Activated T-cell treated with anti-CD3 and anti-CD28 coated beads, Interleukin-2, amount 50 U/mL, for 72 hours (primary cell): ENCODE data around the gene DHDDS. TPM values are rescaled to one million over a fixed set of nuclear protein-coding genes. Genes with fewer than 3 reads are reported as not detected.

ENCODE experiments used
- ATAC-seq, 2 donors: fragments of 150-1000 bp; cut with Tn5 transposase; replicated peaks in 1 of 2; 2 replicates each; pipeline ENCODE4 v1.10.0; 2021; ENCODE audit warnings: moderate library complexity in 2 of 2, mild to moderate bottlenecking in 1 of 2
- DNase-seq, 2 donors: peaks; one replicate each; pipeline ENCODE4 v3.0.0; 2021 to 2022; ENCODE audit warnings: mixed read lengths in 1 of 2
- H3K27ac Mint-ChIP-seq: one replicate; pipeline ENCODE4 v1.8.0; 2022; ENCODE audit warnings: mild to moderate bottlenecking, moderate library complexity, mixed read lengths
- H3K27me3 Mint-ChIP-seq: one replicate; pipeline ENCODE4 v1.8.0; 2022; ENCODE audit warnings: low read depth, mixed read lengths
- H3K36me3 Mint-ChIP-seq, 2 donors: one replicate each; pipeline ENCODE4 v1.8.0; 2022; ENCODE audit warnings: mixed read lengths in 2 of 2, mild to moderate bottlenecking in 1 of 2; ENCODE audit not compliant: insufficient read depth in 2 of 2
- H3K4me1 Mint-ChIP-seq: one replicate; pipeline ENCODE4 v1.8.0; 2022; ENCODE audit warnings: low read depth, mixed read lengths
- H3K4me3 Mint-ChIP-seq, 2 donors: one replicate each; pipeline ENCODE4 v1.8.0; 2022; ENCODE audit warnings: mild to moderate bottlenecking in 2 of 2, mixed read lengths in 2 of 2, moderate library complexity in 2 of 2
- H3K9me3 Mint-ChIP-seq, 2 donors: one replicate each; pipeline ENCODE4 v1.8.0; 2022; ENCODE audit warnings: mixed read lengths in 2 of 2
- total RNA-seq, 2 donors: library from RNA; stranded (reverse); gene quantifications; one replicate each; pipeline ENCODE4 v1.2.3, GENCODE V29; 2022

Gene DHDDS
- total RNA-seq, 2 donors from 2014 or later = 39.5 to 43.6 TPM

DNA sequence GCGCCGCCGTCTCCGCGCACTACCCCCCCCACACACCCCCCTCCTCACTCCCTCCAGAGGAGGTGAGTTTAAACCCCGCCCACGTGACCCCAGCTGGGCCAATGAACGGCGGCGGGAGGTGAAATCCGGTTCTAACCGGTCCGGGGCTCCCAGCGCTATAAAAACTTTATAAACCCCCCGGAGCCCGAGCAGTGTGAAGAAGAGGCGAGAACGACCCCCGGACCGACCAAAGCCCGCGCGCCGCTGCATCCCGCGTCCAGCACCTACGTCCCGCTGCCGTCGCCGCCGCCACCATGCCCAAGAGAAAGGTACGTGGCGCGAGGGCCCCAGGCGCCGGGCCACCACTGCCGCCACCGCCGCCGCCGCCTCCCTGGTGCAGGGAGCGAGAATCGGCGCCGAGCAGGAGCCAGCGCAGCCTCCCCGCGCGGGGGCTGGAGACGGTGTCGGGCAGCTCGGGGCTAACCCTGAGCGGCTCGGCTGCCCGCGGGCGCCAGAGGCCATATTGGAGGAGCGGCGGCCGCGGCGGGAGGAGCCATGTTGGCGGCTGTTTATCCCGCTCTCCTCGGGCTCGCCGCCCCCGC, 40.3 kb downstream of the DHDDS start, which contains the start of gene HMGN2:
HMGN2 (plus strand) TSS at position 121 of the 581 bp plus-strand sequence; CDS start at position 294, 173 bp downstream.
- H3K4me3 Mint-ChIP-seq = peak within 1 kb of the TSS; percentile 94 to 98
- peak; percentile 76 to 80 for ATAC-seq
- peaks cover 13 to 28% of the 10 kb centered on the region in 2 donors for H3K36me3 Mint-ChIP-seq
- H3K27me3 Mint-ChIP-seq = no peaks in the 10 kb centered on the region
- peaks cover 46% of the 10 kb centered on the region for H3K4me1 Mint-ChIP-seq
- peak; percentile 88 to 90 for DNase-seq
- peak within 1 kb of the TSS; percentile 95 for H3K27ac Mint-ChIP-seq
- H3K9me3 Mint-ChIP-seq = no peaks in the 10 kb centered on the region

DNA sequence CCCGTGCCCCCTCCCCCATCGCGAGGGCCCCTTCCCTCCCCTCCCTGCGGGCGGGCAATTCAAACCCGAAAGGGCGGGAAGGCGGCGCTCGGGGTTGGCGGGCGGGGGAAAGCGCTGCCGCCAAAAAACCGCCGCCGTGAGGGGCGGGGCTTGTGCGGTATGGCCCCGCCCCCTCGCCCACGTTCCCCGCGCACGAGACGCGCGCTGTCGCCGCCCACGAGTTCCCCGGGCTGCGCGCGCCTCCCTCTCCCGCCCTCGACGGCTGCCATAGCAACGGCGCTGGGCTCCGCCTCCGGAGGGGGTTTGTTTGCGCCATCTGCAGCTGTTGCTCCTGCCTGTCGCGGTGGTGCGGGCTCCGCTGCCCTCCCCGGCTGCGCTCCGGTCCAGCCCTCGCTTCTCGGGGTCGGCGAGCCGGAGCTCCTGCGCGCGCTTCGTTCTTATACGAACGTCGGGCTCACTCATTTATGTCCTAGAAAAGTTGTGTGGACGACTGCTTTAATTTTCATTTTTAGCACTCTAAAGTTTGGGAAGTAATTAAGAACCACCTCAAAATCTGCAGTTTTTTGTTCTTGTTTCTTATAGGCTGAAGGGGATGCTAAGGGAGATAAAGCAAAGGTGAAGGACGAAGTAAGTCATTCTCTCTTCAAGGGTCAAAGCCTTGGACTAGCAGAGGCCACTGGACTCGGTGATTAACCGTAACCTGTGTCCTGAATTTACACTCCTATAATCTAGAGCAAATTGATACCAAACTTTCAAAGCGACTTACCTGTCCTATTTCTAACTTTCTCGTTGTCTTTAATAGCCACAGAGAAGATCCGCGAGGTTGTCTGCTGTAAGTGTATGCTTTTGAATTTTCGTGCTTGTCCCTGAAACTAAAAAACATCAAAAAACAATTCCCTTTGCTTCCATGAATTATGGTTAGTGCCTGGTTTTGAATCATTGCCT, 41.1 kb downstream of the DHDDS start:
- H3K4me3 Mint-ChIP-seq = peak overlapping the region; percentile 94 to 98
- H3K9me3 Mint-ChIP-seq = no peaks in the 10 kb centered on the region
- no peaks in the 10 kb centered on the region for H3K27me3 Mint-ChIP-seq
- H3K27ac Mint-ChIP-seq = peak overlapping the region; percentile 90
- ATAC-seq = peak; percentile 76 to 79
- DNase-seq = peak; percentile 96
- peaks cover 11 to 32% of the 10 kb centered on the region in 2 donors for H3K36me3 Mint-ChIP-seq
- peaks cover 46% of the 10 kb centered on the region for H3K4me1 Mint-ChIP-seq

GRCh38 chr1:26474818-26475217, 42.7 kb downstream of the DHDDS start:
- Mint-ChIP-seq H3K27ac (peak overlapping the region; percentile 90), H3K27me3 (no peaks in the 10 kb centered on the region), H3K4me3 (peak overlapping the region; percentile 94 to 98), H3K4me1 (peaks cover 44% of the 10 kb centered on the region), H3K36me3 (peaks cover 13 to 38% of the 10 kb centered on the region in 2 donors), H3K9me3 (no peaks in the 10 kb centered on the region)
- DNase-seq (no peak), ATAC-seq (no peak)

DNA sequence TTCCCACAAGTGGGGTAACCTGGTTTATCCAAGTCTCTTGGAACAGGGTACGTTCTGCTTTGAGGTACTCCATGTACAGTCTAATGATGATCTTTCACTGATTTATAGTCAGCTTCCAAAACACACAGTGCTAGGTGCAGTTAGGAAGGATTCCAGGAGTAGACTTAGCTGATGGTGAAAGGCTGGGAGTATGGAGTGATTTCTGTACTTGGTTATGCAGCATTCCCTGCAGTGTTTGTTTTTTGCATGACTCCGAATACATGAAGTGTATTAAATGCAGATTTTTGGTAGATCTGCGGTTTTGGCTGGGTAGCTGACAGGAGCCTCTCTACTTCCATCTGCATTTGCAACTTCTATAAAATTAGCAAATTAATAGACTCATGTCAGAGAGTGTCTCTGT, 43.9 kb downstream of the DHDDS start:
- Mint-ChIP-seq H3K36me3 (peaks cover 13 to 36% of the 10 kb centered on the region in 2 donors), H3K27me3 (no peaks in the 10 kb centered on the region), H3K9me3 (no peaks in the 10 kb centered on the region), H3K4me3 (peak overlapping the region in 1 of 2 donors; percentile 9), H3K4me1 (peaks cover 32% of the 10 kb centered on the region), H3K27ac (peak overlapping the region; percentile 71)
- ATAC-seq = no peak
- no peak for DNase-seq

DNA sequence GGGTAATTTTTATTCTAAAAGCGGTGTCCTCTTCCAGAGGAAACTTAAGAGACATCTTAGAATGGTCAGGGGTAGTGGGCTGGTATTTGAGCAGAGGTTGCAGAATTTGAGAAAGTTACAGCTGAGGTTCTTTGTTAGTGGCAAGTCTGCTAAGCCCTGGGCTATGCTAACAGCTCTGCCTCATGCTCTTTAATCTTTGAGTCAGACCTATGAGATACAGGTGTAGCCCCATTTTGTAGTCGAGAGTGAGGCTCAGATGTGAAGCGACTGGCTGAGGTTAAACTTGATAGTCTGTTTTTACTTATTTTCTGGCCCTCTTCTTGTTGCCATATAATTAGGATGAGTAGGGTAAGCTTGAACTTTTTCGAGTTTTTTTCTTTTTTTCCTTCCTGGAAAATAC, 44.8 kb downstream of the DHDDS start:
- peaks cover 13 to 36% of the 10 kb centered on the region in 2 donors for H3K36me3 Mint-ChIP-seq

DNA sequence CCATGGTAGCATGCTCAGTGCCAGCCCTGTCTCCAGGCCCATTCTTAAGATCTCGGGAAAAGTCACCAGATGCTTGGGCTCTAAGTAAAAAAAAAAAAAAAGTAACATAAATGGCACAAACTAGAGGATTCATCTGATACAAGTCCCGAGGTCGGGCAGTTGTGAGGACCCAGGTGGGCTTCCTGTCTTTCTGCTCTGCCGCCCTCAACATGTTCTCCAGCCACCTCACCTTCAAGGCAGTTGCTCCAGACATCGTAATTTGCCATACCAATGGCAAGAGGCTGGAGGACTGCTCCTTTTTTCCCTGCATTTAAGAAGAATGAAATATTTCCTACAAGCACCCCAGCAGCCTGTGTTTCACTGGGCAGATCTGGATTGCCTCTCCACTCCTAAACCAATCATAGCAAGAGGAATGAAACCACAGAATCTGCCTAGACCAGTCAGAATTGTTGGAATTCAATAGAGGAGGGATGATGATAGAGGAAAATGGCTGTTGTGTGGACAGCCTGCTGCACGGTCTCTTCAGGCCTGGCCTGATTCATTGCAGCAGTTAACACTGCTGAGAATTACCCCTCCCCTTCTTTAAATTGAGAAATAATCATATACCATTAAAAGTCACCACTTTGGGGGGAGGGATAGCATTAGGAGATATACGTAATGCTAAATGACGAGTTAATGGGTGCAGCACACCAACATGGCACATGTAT, 45.5 kb downstream of the DHDDS start:
- ATAC-seq = no peak
- H3K36me3 Mint-ChIP-seq = peaks cover 13 to 36% of the 10 kb centered on the region in 2 donors
- H3K4me3 Mint-ChIP-seq = no peak overlapping the region
- peak overlapping the region; percentile 3 for H3K27ac Mint-ChIP-seq
- H3K27me3 Mint-ChIP-seq = no peaks in the 10 kb centered on the region
- H3K9me3 Mint-ChIP-seq = no peaks in the 10 kb centered on the region
- no peak for DNase-seq
- H3K4me1 Mint-ChIP-seq = peaks cover 32% of the 10 kb centered on the region

More for the DNA sequence above, 44.8 kb downstream of the DHDDS start:
- Mint-ChIP-seq H3K4me3 (no peak overlapping the region), H3K27ac (peak overlapping the region; percentile 71), H3K27me3 (no peaks in the 10 kb centered on the region), H3K4me1 (peaks cover 25% of the 10 kb centered on the region), H3K9me3 (no peaks in the 10 kb centered on the region)
- no peak for ATAC-seq
- no peak for DNase-seq

- no peaks in the 10 kb centered on the region for H3K27me3 Mint-ChIP-seq
- no peak overlapping the region for H3K4me3 Mint-ChIP-seq
- ATAC-seq (no peak), DNase-seq (no peak)
- peaks cover 37% of the 10 kb centered on the region for H3K4me1 Mint-ChIP-seq
- no peak overlapping the region for H3K27ac Mint-ChIP-seq
- peaks cover 13 to 34% of the 10 kb centered on the region in 2 donors for H3K36me3 Mint-ChIP-seq
- H3K9me3 Mint-ChIP-seq = no peaks in the 10 kb centered on the region
Measured at GRCh38 chr1:26478159-26478558, 46.0 kb downstream of the DHDDS start.

DNA sequence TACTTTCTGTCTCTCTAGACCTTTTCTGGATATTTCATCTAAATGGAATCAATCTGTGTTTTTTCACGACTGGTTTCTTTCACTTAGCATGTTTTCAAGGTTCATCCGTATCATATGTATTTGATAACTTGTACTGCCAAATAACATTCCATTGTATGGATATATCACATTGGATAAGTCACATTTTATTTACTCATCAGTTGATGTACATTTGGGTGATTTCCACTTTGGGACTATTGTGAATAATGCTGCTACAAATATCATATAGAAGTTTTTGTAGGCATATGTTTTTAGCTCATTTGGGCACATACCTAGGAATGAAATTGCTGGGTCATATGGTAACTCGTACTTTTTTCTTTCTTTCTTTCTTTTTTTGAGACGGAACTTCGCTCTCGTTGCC, 46.9 kb downstream of the DHDDS start:
- Mint-ChIP-seq H3K4me3 (no peak overlapping the region), H3K27me3 (no peaks in the 10 kb centered on the region), H3K27ac (peak overlapping the region; percentile 78), H3K36me3 (peaks cover 10 to 29% of the 10 kb centered on the region in 2 donors), H3K4me1 (peaks cover 37% of the 10 kb centered on the region), H3K9me3 (no peaks in the 10 kb centered on the region)
- ATAC-seq (no peak), DNase-seq (no peak)

- no peaks in the 10 kb centered on the region for H3K9me3 Mint-ChIP-seq
- no peak for ATAC-seq
- peaks cover 14% of the 10 kb centered on the region for H3K4me1 Mint-ChIP-seq
Measured at GRCh38 chr1:26482921-26483320, 50.8 kb downstream of the DHDDS start.

GRCh38 chr1:26483980-26484379, 51.9 kb downstream of the DHDDS start:
- H3K27ac Mint-ChIP-seq = no peak overlapping the region
- H3K4me1 Mint-ChIP-seq = peaks cover 14% of the 10 kb centered on the region
- peaks cover 0 to 5% of the 10 kb centered on the region in 2 donors for H3K36me3 Mint-ChIP-seq
- no peaks in the 10 kb centered on the region for H3K9me3 Mint-ChIP-seq
- no peaks in the 10 kb centered on the region for H3K27me3 Mint-ChIP-seq
- DNase-seq = no peak
- ATAC-seq = no peak
- no peak overlapping the region for H3K4me3 Mint-ChIP-seq

More at GRCh38 chr1:26482921-26483320, 50.8 kb downstream of the DHDDS start:
- DNase-seq = no peak
- H3K36me3 Mint-ChIP-seq = peaks cover 2 to 9% of the 10 kb centered on the region in 2 donors
- H3K27ac Mint-ChIP-seq = no peak overlapping the region
- H3K27me3 Mint-ChIP-seq = no peaks in the 10 kb centered on the region
- no peak overlapping the region for H3K4me3 Mint-ChIP-seq

GRCh38 chr1:26490155-26490554, 58.0 kb downstream of the DHDDS start:
- no peaks in the 10 kb centered on the region for H3K27me3 Mint-ChIP-seq
- no peaks in the 10 kb centered on the region for H3K4me1 Mint-ChIP-seq
- no peak for DNase-seq
- no peak overlapping the region for H3K4me3 Mint-ChIP-seq
- no peak overlapping the region for H3K27ac Mint-ChIP-seq
- ATAC-seq = no peak
- no peaks in the 10 kb centered on the region for H3K36me3 Mint-ChIP-seq
- H3K9me3 Mint-ChIP-seq = no peaks in the 10 kb centered on the region

- Mint-ChIP-seq H3K4me1 (no peaks in the 10 kb centered on the region), H3K9me3 (no peaks in the 10 kb centered on the region), H3K4me3 (no peak overlapping the region), H3K36me3 (no peaks in the 10 kb centered on the region), H3K27me3 (no peaks in the 10 kb centered on the region), H3K27ac (no peak overlapping the region)
- ATAC-seq (no peak), DNase-seq (no peak)
Measured at GRCh38 chr1:26493267-26493666, 61.1 kb downstream of the DHDDS start.

DNA sequence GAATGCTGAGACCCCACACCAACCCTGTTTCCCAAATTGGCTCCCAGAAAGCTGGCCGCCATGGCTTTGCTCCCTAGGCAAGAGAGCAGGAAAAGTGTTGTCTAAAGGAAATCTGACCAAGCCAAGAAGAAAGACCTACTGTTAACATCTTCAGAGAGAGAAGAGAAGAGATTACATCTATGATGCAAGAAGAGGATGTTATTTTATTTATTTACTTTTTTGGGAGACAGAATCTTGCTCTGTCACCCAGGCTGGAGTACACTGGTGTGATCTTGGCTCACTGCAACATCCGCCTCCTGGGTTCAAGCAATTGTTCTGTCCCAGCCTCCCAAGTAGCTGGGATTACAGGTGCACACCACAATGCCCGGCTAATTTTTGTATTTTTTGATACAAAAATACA, 61.8 kb downstream of the DHDDS start:
- Mint-ChIP-seq H3K27ac (no peak overlapping the region), H3K27me3 (no peaks in the 10 kb centered on the region), H3K36me3 (peaks cover 0 to 1% of the 10 kb centered on the region in 2 donors), H3K9me3 (no peaks in the 10 kb centered on the region), H3K4me1 (peaks cover 2% of the 10 kb centered on the region), H3K4me3 (no peak overlapping the region)
- ATAC-seq (no peak), DNase-seq (no peak)
